ENCODE data around the gene NTNG1.

The NTNG1 gene

DNA sequence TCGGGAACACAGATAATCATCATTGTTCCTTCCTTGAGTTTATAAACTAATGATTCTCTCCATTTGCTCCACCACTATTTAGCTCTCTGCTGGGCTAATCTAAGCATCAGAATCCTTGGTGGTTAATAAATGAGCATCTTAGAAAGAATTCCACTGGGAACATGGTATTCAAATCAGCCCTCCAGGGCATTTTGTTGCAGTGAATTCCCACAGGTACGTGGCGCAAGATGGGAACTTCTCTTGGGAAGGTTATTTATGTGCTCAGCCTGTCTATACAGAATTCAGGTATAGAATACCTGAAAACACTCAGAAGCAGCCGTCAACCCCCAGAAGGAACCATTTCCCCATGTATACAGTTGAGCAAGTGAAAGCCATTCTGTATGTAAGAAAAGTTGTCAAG lies 131.5 kb downstream of the NTNG1 start:
- ChIA-PET POLR2A (no interaction called here), CTCF (interaction anchor here (0.9 to 8.1 kb wide), 4 partner anchors 8 to 477 kb away, joined by 3 to 151 read pairs (median 68); no protein-coding TSS in a partner anchor)
- H3K4me3 ChIP-seq (ENCODE audit: low read depth, low read length) = no peak overlapping the region
- TF ChIP-seq, protein P1, sequence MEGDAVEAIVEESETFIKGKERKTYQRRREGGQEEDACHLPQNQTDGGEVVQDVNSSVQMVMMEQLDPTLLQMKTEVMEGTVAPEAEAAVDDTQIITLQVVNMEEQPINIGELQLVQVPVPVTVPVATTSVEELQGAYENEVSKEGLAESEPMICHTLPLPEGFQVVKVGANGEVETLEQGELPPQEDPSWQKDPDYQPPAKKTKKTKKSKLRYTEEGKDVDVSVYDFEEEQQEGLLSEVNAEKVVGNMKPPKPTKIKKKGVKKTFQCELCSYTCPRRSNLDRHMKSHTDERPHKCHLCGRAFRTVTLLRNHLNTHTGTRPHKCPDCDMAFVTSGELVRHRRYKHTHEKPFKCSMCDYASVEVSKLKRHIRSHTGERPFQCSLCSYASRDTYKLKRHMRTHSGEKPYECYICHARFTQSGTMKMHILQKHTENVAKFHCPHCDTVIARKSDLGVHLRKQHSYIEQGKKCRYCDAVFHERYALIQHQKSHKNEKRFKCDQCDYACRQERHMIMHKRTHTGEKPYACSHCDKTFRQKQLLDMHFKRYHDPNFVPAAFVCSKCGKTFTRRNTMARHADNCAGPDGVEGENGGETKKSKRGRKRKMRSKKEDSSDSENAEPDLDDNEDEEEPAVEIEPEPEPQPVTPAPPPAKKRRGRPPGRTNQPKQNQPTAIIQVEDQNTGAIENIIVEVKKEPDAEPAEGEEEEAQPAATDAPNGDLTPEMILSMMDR (IDR thresholded peaks at IDR 0.05; ENCODE audit: insufficient read depth, low read length, missing control alignments) = no peak
- no peak for DNase-seq (ENCODE audit: low read depth, low spot score)

DNA sequence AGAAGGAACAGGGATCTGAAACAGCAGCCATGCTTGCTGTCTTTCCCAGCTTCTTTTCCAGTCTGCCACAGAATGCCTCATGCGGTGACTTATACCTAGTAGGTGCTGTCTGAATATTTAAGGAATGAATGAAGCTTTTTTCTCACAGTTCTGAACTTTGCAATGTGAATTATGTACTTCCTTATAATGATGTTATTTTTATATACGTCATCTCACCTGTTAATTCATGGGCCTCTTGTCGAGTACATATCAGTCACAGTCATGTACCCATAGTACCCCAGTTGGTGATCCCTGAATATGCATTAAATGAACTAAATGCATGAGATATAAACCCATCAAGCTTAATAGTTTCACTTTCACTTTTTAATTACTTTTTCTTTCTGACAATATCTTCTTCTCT lies 132.7 kb downstream of the NTNG1 start:
- ChIA-PET POLR2A (no interaction called here), CTCF (interaction anchor here (0.9 to 8.1 kb wide), 4 partner anchors 15 to 476 kb away, joined by 3 to 151 read pairs (median 67); no protein-coding TSS in a partner anchor)
- no peak for DNase-seq (ENCODE audit: low read depth, low spot score)
- TF ChIP-seq, protein P1 (IDR thresholded peaks at IDR 0.05; ENCODE audit: insufficient read depth, low read length, missing control alignments) = no peak
- H3K4me3 ChIP-seq (ENCODE audit: low read depth, low read length) = no peak overlapping the region

DNA sequence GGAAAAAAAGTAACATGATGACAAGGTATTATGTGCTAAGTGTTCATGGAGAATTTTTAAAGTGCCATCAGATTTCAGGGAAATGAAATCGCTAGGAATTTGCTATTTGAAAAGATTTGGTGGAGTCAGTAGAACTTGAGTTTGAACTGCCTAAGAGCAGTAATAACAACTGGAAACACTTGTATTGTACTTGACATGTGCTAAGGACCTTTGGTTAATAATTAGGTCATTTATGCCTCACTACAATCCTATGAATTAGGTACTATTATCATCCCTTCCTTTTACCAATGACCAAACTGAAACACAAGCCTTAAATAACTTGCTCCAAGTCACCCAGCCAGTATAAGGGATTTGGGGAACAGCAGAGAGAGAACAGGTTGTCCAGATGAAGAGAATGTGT lies 133.4 kb downstream of the NTNG1 start:
- TF ChIP-seq, protein P1 (IDR thresholded peaks at IDR 0.05; ENCODE audit: insufficient read depth, low read length, missing control alignments) = no peak
- no peak overlapping the region for H3K4me3 ChIP-seq (ENCODE audit: low read depth, low read length)
- no peak for DNase-seq (ENCODE audit: low read depth, low spot score)
- CTCF ChIA-PET = interaction anchor here (0.8 to 8.1 kb wide), 9 partner anchors 9 to 475 kb away, joined by 3 to 151 read pairs (median 4); no protein-coding TSS in a partner anchor
- POLR2A ChIA-PET = no interaction called here

DNA sequence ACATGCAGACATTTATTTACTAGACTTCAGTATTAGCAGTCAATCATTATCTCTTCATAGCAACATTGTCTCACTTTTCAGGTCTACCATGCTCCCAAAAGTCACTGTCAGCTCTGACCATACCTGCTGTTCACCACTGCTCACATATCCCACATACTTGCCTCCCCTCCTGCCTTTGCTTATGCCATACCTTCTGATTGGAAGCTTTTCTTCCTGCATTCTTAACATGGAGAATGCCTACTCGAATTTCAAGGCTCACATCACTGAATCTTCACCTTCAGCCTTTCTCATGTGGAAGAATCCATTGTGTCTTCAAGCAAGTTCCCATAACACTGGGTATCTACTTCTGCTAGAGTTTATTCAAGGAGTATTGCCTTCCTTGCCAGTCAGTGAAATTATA lies 135.4 kb downstream of the NTNG1 start:
- no peak for DNase-seq (ENCODE audit: low read depth, low spot score)
- H3K4me3 ChIP-seq (ENCODE audit: low read depth, low read length) = no peak overlapping the region
- TF ChIP-seq, protein P1 (IDR thresholded peaks at IDR 0.05; ENCODE audit: insufficient read depth, low read length, missing control alignments) = no peak
- CTCF ChIA-PET = interaction anchor here (1.2 to 8.1 kb wide), 18 partner anchors 9 to 478 kb away, joined by 3 to 151 read pairs (median 6); no protein-coding TSS in a partner anchor
- POLR2A ChIA-PET = no interaction called here

DNA sequence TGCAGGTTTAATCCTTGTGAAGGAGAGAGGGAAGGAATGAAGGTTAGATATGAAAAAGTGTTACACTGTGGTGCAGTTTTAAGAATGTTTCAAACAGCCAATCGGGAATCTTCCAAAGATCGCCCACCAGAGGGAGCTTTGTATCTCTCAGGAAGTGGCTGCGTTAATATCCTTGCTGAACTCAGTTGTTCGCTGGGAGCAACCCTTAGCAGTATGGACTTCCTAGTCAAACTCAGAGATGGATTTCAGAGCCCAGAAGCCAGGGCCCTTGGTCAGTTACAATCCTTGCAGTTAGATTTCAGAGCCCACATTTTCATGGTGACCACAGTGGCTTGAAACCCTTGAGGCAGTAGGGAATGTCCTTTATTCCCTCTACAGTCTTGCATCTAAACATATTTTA lies 136.2 kb downstream of the NTNG1 start:
- H3K4me3 ChIP-seq (ENCODE audit: low read depth, low read length) = no peak overlapping the region
- TF ChIP-seq, protein P1 (IDR thresholded peaks at IDR 0.05; ENCODE audit: insufficient read depth, low read length, missing control alignments) = peak; percentile 63
- CTCF ChIA-PET = interaction anchor here (0.6 to 8.1 kb wide), 40 partner anchors 9 to 663 kb away, joined by 3 to 151 read pairs (median 4); no protein-coding TSS in a partner anchor
- DNase-seq (ENCODE audit: low read depth, low spot score) = no peak
- POLR2A ChIA-PET = no interaction called here

DNA sequence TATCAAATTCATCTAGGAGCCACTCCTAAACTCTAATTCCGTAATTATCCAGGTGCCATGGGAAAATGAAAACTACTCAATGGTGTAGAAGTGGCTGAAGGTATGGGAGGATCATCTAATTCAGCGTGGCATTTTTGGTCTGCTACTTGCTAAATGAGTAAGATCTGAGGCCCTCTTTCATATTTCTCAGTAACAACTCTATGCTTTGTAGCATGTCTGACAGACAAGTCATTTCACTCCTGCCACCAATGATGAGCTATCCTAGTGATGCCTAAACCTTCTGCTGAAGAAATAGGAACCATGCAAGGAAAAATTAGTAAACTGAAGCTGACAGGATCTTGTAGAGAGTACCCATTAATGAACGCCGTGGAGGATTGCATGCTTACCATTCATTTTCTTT lies 145.3 kb downstream of the NTNG1 start:
- CTCF ChIA-PET = interaction anchor here (0.9 to 2.6 kb wide), 4 partner anchors 9 to 243 kb away, joined by 3 to 25 read pairs (median 6); no protein-coding TSS in a partner anchor
- no peak for DNase-seq (ENCODE audit: low read depth, low spot score)

More for the DNA sequence above, 145.3 kb downstream of the NTNG1 start:
- no peak overlapping the region for H3K4me3 ChIP-seq (ENCODE audit: low read depth, low read length)
- POLR2A ChIA-PET = no interaction called here
- TF ChIP-seq, protein P1 (IDR thresholded peaks at IDR 0.05; ENCODE audit: insufficient read depth, low read length, missing control alignments) = no peak

Data from AG04449 (cell line).